Hepatocyte (in vitro differentiated cells): ENCODE results near the gene PNMA8C. TPM values are rescaled to one million over a fixed set of nuclear protein-coding genes. Genes with fewer than 3 reads are reported as not detected.
"Not testable (repeated sequence)": the region's sequence is repeated elsewhere in the genome, so short reads cannot be mapped to it uniquely, and the experiment has no call there.

ENCODE experiments used
- DNase-seq: peaks from one replicate; pipeline ENCODE4 v3.0.0-alpha.2; 2016; ENCODE audit warnings: low spot score
- H2AFZ ChIP-seq: fragments of 200-600 bp; sonication (generic); 2 replicates; pipeline ENCODE4 v1.6.0; 2016; ENCODE audit warnings: antibody characterized with exemption, mild to moderate bottlenecking
- H3K27ac ChIP-seq: fragments of 200-600 bp; sonication (generic); 2 replicates; pipeline ENCODE4 v1.5.1; 2016; ENCODE audit warnings: mild to moderate bottlenecking
- H3K27me3 ChIP-seq: fragments of 200-600 bp; sonication (generic); 2 replicates; pipeline ENCODE4 v1.6.1; 2016
- H3K36me3 ChIP-seq: fragments of 200-600 bp; sonication (generic); replicated peaks from 2 replicates; pipeline ENCODE4 v1.5.1; 2016; ENCODE audit warnings: low read depth; ENCODE audit not compliant: insufficient read depth
- H3K4me1 ChIP-seq: fragments of 200-600 bp; sonication (generic); 2 replicates; pipeline ENCODE4 v1.5.1; 2016; ENCODE audit warnings: mild to moderate bottlenecking, moderate library complexity; ENCODE audit not compliant: insufficient read depth
- H3K4me2 ChIP-seq: fragments of 200-600 bp; sonication (generic); 2 replicates; pipeline ENCODE4 v1.6.0; 2016
- H3K4me3 ChIP-seq: fragments of 200-600 bp; sonication (generic); 2 replicates; pipeline ENCODE4 v1.5.1; 2016; ENCODE audit warnings: mild to moderate bottlenecking
- H3K79me2 ChIP-seq: fragments of 200-600 bp; sonication (generic); 2 replicates; pipeline ENCODE4 v1.6.0; 2017; ENCODE audit warnings: mild to moderate bottlenecking
- H3K9me2 ChIP-seq: fragments of 200-600 bp; sonication (generic); replicated peaks from 2 replicates; pipeline ENCODE4 v1.6.0; 2017; ENCODE audit warnings: mild to moderate bottlenecking; ENCODE audit not compliant: insufficient read depth
- H3K9me3 ChIP-seq: fragments of 200-600 bp; sonication (generic); 2 replicates; pipeline ENCODE4 v1.5.1; 2016; ENCODE audit warnings: low read depth, mild to moderate bottlenecking
- H4K20me1 ChIP-seq: fragments of 200-600 bp; sonication (generic); 2 replicates; pipeline ENCODE4 v1.6.0; 2016; ENCODE audit warnings: mild to moderate bottlenecking; ENCODE audit not compliant: insufficient read depth, poor library complexity, severe bottlenecking
- CTCF ChIP-seq: fragments of 200-600 bp; sonication (generic); IDR thresholded peaks from 2 replicates; pipeline ENCODE4 v1.5.1; 2016; ENCODE audit warnings: antibody characterized with exemption, mild to moderate bottlenecking; ENCODE audit not compliant: poor library complexity
- EZH2 ChIP-seq: fragments of 200-600 bp; sonication (generic); IDR thresholded peaks from 2 replicates; pipeline ENCODE4 v1.6.1; 2016; ENCODE audit warnings: antibody characterized with exemption, mild to moderate bottlenecking, borderline replicate concordance
- EZH2phosphoT487 ChIP-seq: fragments of 200-600 bp; sonication (generic); IDR thresholded peaks from one replicate; pipeline ENCODE4 v1.6.1; 2018; ENCODE audit warnings: antibody characterized with exemption, mild to moderate bottlenecking, low read depth, moderate library complexity; ENCODE audit not compliant: unreplicated experiment, severe bottlenecking
- WGBS: methylation state at CpG from one replicate; pipeline ENCODE4 v1.1.6; 2016; ENCODE audit warnings: low lambda C conversion rate; ENCODE audit errors: missing lambda C conversion rate; 5-methylcytosine and 5-hydroxymethylcytosine counted together
- polyA plus RNA-seq: library from polyadenylated mRNA; unstranded; fragments of >200 nt; fragmentation: Nextera tagmentation; extraction: Ambion mirVana; gene quantifications from 2 replicates; pipeline ENCODE4 v1.2.1, GENCODE V29; 2016
- total RNA-seq: library from RNA; depleted of rRNA; stranded (reverse); fragments of >200 nt; gene quantifications from 2 replicates; pipeline ENCODE4 v1.2.3, GENCODE V29; 2014

PNMA8C gene
- total and polyA plus RNA-seq, 2 experiments from 2014 or later = 0.27 TPM; not detected in 1

GRCh38 chr19:46404055-46404752 lies 24.5 kb downstream of the PNMA8C start:
- peak overlapping the region; percentile 38 for H3K4me3 ChIP-seq
- peaks cover 10% of the 10 kb centered on the region for H3K79me2 ChIP-seq
- H4K20me1 ChIP-seq = no peaks in the 10 kb centered on the region
- DNase-seq = peak; percentile 81
- WGBS = 6% methylated on average over 36 of the region's 36 CpGs
- TF ChIP-seq CTCF (peak; percentile 36), EZH2phosphoT487 (no peak)
- peak overlapping the region; percentile 81 for H2AFZ ChIP-seq
- no peaks in the 10 kb centered on the region for H3K9me2 ChIP-seq
- H3K36me3 ChIP-seq = no peaks in the 10 kb centered on the region
- H3K9me3 ChIP-seq = no peaks in the 10 kb centered on the region
- peaks cover 36% of the 10 kb centered on the region for H3K4me1 ChIP-seq
- H3K27me3 ChIP-seq = no peaks in the 10 kb centered on the region
- peak overlapping the region; percentile 96 for H3K4me2 ChIP-seq
- H3K27ac ChIP-seq = peak overlapping the region; percentile 96

- peak overlapping the region; percentile 66 for H3K4me2 ChIP-seq
- WGBS = 86% methylated on average over 11 of the region's 11 CpGs
- peak; percentile 2 for DNase-seq
- no peaks in the 10 kb centered on the region for H3K9me3 ChIP-seq
- peaks cover 7% of the 10 kb centered on the region for H3K79me2 ChIP-seq
- H3K9me2 ChIP-seq = no peaks in the 10 kb centered on the region
- H4K20me1 ChIP-seq = no peaks in the 10 kb centered on the region
- no peak overlapping the region for H3K4me3 ChIP-seq
- no peaks in the 10 kb centered on the region for H3K27me3 ChIP-seq
- H2AFZ ChIP-seq = no peak overlapping the region
- H3K27ac ChIP-seq = no peak overlapping the region
- H3K36me3 ChIP-seq = no peaks in the 10 kb centered on the region
- peaks cover 24% of the 10 kb centered on the region for H3K4me1 ChIP-seq
- TF ChIP-seq EZH2 (no peak), CTCF (no peak)
These were observed 26.0 kb downstream of the PNMA8C start for GRCh38 chr19:46402725-46403124.

GRCh38 chr19:46397801-46398479 lies 30.8 kb downstream of the PNMA8C start:
- WGBS = 93% methylated on average over 14 of the region's 14 CpGs
- H3K4me3 ChIP-seq = not testable (repeated sequence)

GRCh38 chr19:46394402-46394797 lies 34.3 kb downstream of the PNMA8C start:
- no peaks in the 10 kb centered on the region for H3K9me3 ChIP-seq
- peaks cover 3% of the 10 kb centered on the region for H3K79me2 ChIP-seq
- H3K4me3 ChIP-seq = no peak overlapping the region
- no peaks in the 10 kb centered on the region for H3K27me3 ChIP-seq
- H3K4me1 ChIP-seq = peaks cover 21% of the 10 kb centered on the region
- H3K36me3 ChIP-seq = no peaks in the 10 kb centered on the region
- H2AFZ ChIP-seq = no peak overlapping the region
- no peak overlapping the region for H3K27ac ChIP-seq
- TF ChIP-seq CTCF (no peak), EZH2phosphoT487 (no peak), EZH2 (no peak)
- 91% methylated on average over 5 of the region's 5 CpGs for WGBS
- H4K20me1 ChIP-seq = no peaks in the 10 kb centered on the region
- no peaks in the 10 kb centered on the region for H3K9me2 ChIP-seq
- no peak overlapping the region for H3K4me2 ChIP-seq
- DNase-seq = no peak

More at GRCh38 chr19:46397801-46398479, 30.8 kb downstream of the PNMA8C start:
- H3K36me3 ChIP-seq, H2AFZ ChIP-seq, DNase-seq, H3K27me3 ChIP-seq, H3K4me1 ChIP-seq, H4K20me1 ChIP-seq, H3K9me2 ChIP-seq, H3K9me3 ChIP-seq, H3K27ac ChIP-seq, H3K4me2 ChIP-seq, H3K79me2 ChIP-seq: not testable (repeated sequence)
